Osteoblast (primary cell): ENCODE measurements around the gene NOXO1. TPM values are rescaled to one million over a fixed set of nuclear protein-coding genes. Genes with fewer than 3 reads are reported as not detected.

Source experiments
- DNase-seq: peaks from one replicate; pipeline ENCODE4 v3.0.0; 2011; ENCODE audit warnings: low spot score, mixed read lengths; ENCODE audit not compliant: insufficient read length; ENCODE audit errors: missing footprints
- H2AFZ ChIP-seq: 2 replicates; pipeline ENCODE4 v1.6.0; 2011; ENCODE audit warnings: mild to moderate bottlenecking, low read length
- H3K27ac ChIP-seq: 2 replicates; pipeline ENCODE4 v1.5.1; 2011; ENCODE audit warnings: mild to moderate bottlenecking, low read depth, low read length, moderate library complexity
- H3K27me3 ChIP-seq: 2 replicates; pipeline ENCODE4 v1.6.0; 2012; ENCODE audit warnings: mild to moderate bottlenecking, control low read depth, inconsistent platforms, low read length, moderate library complexity; ENCODE audit not compliant: insufficient read depth
- H3K36me3 ChIP-seq: 2 replicates; pipeline ENCODE4 v1.5.1; 2011; ENCODE audit warnings: mild to moderate bottlenecking, low read length, control low read depth, moderate library complexity; ENCODE audit not compliant: insufficient read depth
- H3K4me1 ChIP-seq: 2 replicates; pipeline ENCODE4 v1.5.1; 2011; ENCODE audit warnings: mild to moderate bottlenecking, low read length, control low read depth, moderate library complexity; ENCODE audit not compliant: insufficient read depth
- H3K4me2 ChIP-seq: 2 replicates; pipeline ENCODE4 v1.6.0; 2011; ENCODE audit warnings: mild to moderate bottlenecking, low read length; ENCODE audit not compliant: insufficient read depth
- H3K4me3 ChIP-seq: fragments of 200-600 bp; sonication (generic); 3 replicates; pipeline ENCODE4 v1.5.1; 2012; ENCODE audit warnings: mild to moderate bottlenecking, low read length, inconsistent platforms; ENCODE audit not compliant: insufficient read depth
- H3K79me2 ChIP-seq: 2 replicates; pipeline ENCODE4 v1.6.0; 2012; ENCODE audit warnings: mild to moderate bottlenecking, low read length, control low read depth, inconsistent platforms; ENCODE audit not compliant: insufficient read depth
- H3K9me3 ChIP-seq: 2 replicates; pipeline ENCODE4 v1.5.1; 2011; ENCODE audit warnings: low read depth, low read length, control low read depth
- H4K20me1 ChIP-seq: 2 replicates; pipeline ENCODE4 v1.6.0; 2012; ENCODE audit warnings: mild to moderate bottlenecking, low read length, control low read depth; ENCODE audit not compliant: insufficient read depth
- CTCF ChIP-seq: IDR thresholded peaks from 2 replicates; pipeline ENCODE4 v1.5.1; 2011; ENCODE audit warnings: mild to moderate bottlenecking, low read depth, low read length, moderate library complexity; ENCODE audit errors: extremely low read depth
- total RNA-seq: library from RNA; depleted of rRNA; stranded (reverse); fragments of >200 nt; gene quantifications from 2 replicates; pipeline ENCODE4 v1.2.3, GENCODE V29; 2012

Gene NOXO1
- total RNA-seq, 1 donor = under 0.01 TPM

GRCh38 chr16:2028146-2028545 is 46.9 kb upstream of the NOXO1 start:
- Histone ChIP-seq H3K27ac (no peak overlapping the region), H4K20me1 (peaks cover 16% of the 10 kb centered on the region), H3K79me2 (peaks cover 15% of the 10 kb centered on the region), H3K4me1 (peaks cover 20% of the 10 kb centered on the region), H3K9me3 (no peaks in the 10 kb centered on the region), H3K27me3 (no peaks in the 10 kb centered on the region), H3K36me3 (no peaks in the 10 kb centered on the region), H3K4me3 (peak overlapping the region; percentile 72), H2AFZ (no peak overlapping the region), H3K4me2 (peak overlapping the region; percentile 79)
- DNase-seq = no peak
- no peak for TF ChIP-seq CTCF

GRCh38 chr16:2027024-2028010 is 46.0 kb upstream of the NOXO1 start:
- no peaks in the 10 kb centered on the region for H3K36me3 ChIP-seq
- H4K20me1 ChIP-seq = peaks cover 16% of the 10 kb centered on the region
- peaks cover 18% of the 10 kb centered on the region for H3K4me1 ChIP-seq
- H3K27ac ChIP-seq = no peak overlapping the region
- H3K4me3 ChIP-seq = peak overlapping the region; percentile 72
- no peaks in the 10 kb centered on the region for H3K9me3 ChIP-seq
- TF ChIP-seq CTCF = no peak
- H3K4me2 ChIP-seq = peak overlapping the region; percentile 79
- H3K27me3 ChIP-seq = no peaks in the 10 kb centered on the region
- DNase-seq = peak; percentile 97
- peaks cover 15% of the 10 kb centered on the region for H3K79me2 ChIP-seq
- no peak overlapping the region for H2AFZ ChIP-seq

- no peak within 1 kb of the TSS for H3K27ac ChIP-seq
- peak within 1 kb of the TSS; percentile 79 for H3K4me2 ChIP-seq
Observed at GRCh38 chr16:2026461-2027023, 45.3 kb upstream of the NOXO1 start, which contains the start of gene NHERF2. Gene NHERF2, plus strand, starts transcription at chr16:2026902. Its CDS starts 104 bp downstream, at chr16:2027006.

More at GRCh38 chr16:2026461-2027023, 45.3 kb upstream of the NOXO1 start, which contains the start of gene NHERF2:
- Histone ChIP-seq H3K4me3 (peak within 1 kb of the TSS; percentile 72), H4K20me1 (peaks cover 16% of the 10 kb centered on the region), H3K27me3 (no peaks in the 10 kb centered on the region), H3K4me1 (peaks cover 18% of the 10 kb centered on the region), H3K9me3 (no peaks in the 10 kb centered on the region), H2AFZ (peak within 1 kb of the TSS; percentile 20), H3K79me2 (peaks cover 15% of the 10 kb centered on the region), H3K36me3 (no peaks in the 10 kb centered on the region)
- TF ChIP-seq CTCF = no peak
- DNase-seq = peak; percentile 96
